GM19395 (cell line): ENCODE measurements around the gene BAK1.

ENCODE experiments used
- ATAC-seq: cut with Tn5 transposase; IDR thresholded peaks from one replicate; pipeline ENCODE4 v1.9.1; 2021; ENCODE audit warnings: mild to moderate bottlenecking, moderate library complexity; ENCODE audit not compliant: unreplicated experiment

Gene BAK1

GRCh38 chr6:33579828-33580714 lies at the start of gene BAK1:
Gene BAK1 (minus strand): TSS chr6:33580276. CDS start chr6:33577604, 2,672 bp downstream.
- ATAC-seq, result peak; percentile 87

GRCh38 chr6:33628401-33628964 lies 48.4 kb upstream of the BAK1 start:
- ATAC-seq, result no peak

- no peak for ATAC-seq
Observed at GRCh38 chr6:33627876-33628275, 47.8 kb upstream of the BAK1 start.

- no peak for ATAC-seq
Observed at GRCh38 chr6:33624856-33625255, 44.8 kb upstream of the BAK1 start.

GRCh38 chr6:33623895-33624381 lies 43.9 kb upstream of the BAK1 start:
- no peak for ATAC-seq

- ATAC-seq, result no peak
Observed at GRCh38 chr6:33622456-33623431, 42.7 kb upstream of the BAK1 start.

GRCh38 chr6:33621711-33622388 lies 41.8 kb upstream of the BAK1 start:
- ATAC-seq, result peak; percentile 38

GRCh38 chr6:33620856-33621710 lies 41.0 kb upstream of the BAK1 start, which contains the start of gene ITPR3:
Gene ITPR3 (plus strand): TSS chr6:33621322. CDS start chr6:33621603, 281 bp downstream.
- peak; percentile 69 for ATAC-seq

GRCh38 chr6:33620158-33620855 lies 40.2 kb upstream of the BAK1 start:
- no peak for ATAC-seq

- no peak for ATAC-seq
Observed at GRCh38 chr6:33619166-33619840, 39.2 kb upstream of the BAK1 start.

- no peak for ATAC-seq
Observed at GRCh38 chr6:33616913-33617312, 36.8 kb upstream of the BAK1 start.

- ATAC-seq, result no peak
Observed at GRCh38 chr6:33616113-33616512, 36.0 kb upstream of the BAK1 start.

GRCh38 chr6:33613795-33614168 lies 33.7 kb upstream of the BAK1 start:
- no peak for ATAC-seq

- ATAC-seq, result no peak
Observed at GRCh38 chr6:33613146-33613794, 33.2 kb upstream of the BAK1 start.

GRCh38 chr6:33610779-33611732 lies 31.0 kb upstream of the BAK1 start:
- no peak for ATAC-seq

GRCh38 chr6:33610067-33610466 lies 30.0 kb upstream of the BAK1 start:
- ATAC-seq, result no peak

GRCh38 chr6:33609528-33609927 lies 29.5 kb upstream of the BAK1 start:
- ATAC-seq, result no peak
